Gastroesophageal sphincter (tissue), 4 donors: ENCODE data around the gene GNB1. TPM values are rescaled to one million over a fixed set of nuclear protein-coding genes. Genes with fewer than 3 reads are reported as not detected.

Source experiments
- ATAC-seq: fragments of 150-250 bp; one replicate; pipeline ENCODE4 v1.9.1; 2016; ENCODE audit warnings: mild to moderate bottlenecking, moderate library complexity
- H3K27ac ChIP-seq, 4 donors: fragments of 200-600 bp; sonication (generic) in 3 of 4; 1 replicate in 3 of 4; 2 replicates in 1 of 4; pipeline ENCODE4 v1.5.1; 2016 to 2019
- H3K27me3 ChIP-seq: fragments of 200-600 bp; sonication (generic); one replicate; pipeline ENCODE4 v1.5.1; 2019
- H3K36me3 ChIP-seq, 2 donors: fragments of 200-600 bp; sonication (generic); one replicate each; pipeline ENCODE4 v1.5.1; 2019; ENCODE audit warnings: control low read depth in 1 of 2
- H3K4me1 ChIP-seq, 3 donors: fragments of 200-600 bp; sonication (generic); 1 replicate in 2 of 3; 2 replicates in 1 of 3; pipeline ENCODE4 v1.5.1; 2016 to 2019; ENCODE audit warnings: control low read depth in 2 of 3
- H3K4me3 ChIP-seq, 2 donors: fragments of 200-600 bp; sonication (generic); one replicate each; pipeline ENCODE4 v1.5.1; 2019; ENCODE audit warnings: mild to moderate bottlenecking in 1 of 2, moderate library complexity in 1 of 2
- H3K9me3 ChIP-seq, 3 donors: fragments of 200-600 bp; sonication (generic); one replicate each; pipeline ENCODE4 v1.5.1; 2017 to 2019; ENCODE audit warnings: control low read depth in 2 of 3
- EP300 ChIP-seq: sonication (generic); formaldehyde crosslinking; IDR thresholded peaks from one replicate; pipeline ENCODE4 v1.6.1; 2017; ENCODE audit warnings: antibody characterized with exemption, mild to moderate bottlenecking
- POLR2A ChIP-seq, 2 donors: fragments of 450-650 bp; IDR thresholded peaks; one replicate each; pipeline ENCODE4 v1.6.1; 2017; ENCODE audit warnings: antibody characterized with exemption in 2 of 2, mild to moderate bottlenecking in 2 of 2, moderate library complexity in 1 of 2
- POLR2AphosphoS5 ChIP-seq: sonication (generic); formaldehyde crosslinking; IDR thresholded peaks from one replicate; pipeline ENCODE4 v1.6.1; 2017; ENCODE audit warnings: antibody characterized with exemption
- WGBS, 2 donors: methylation state at CpG; one replicate each; pipeline ENCODE4 v1.1.5; 2018; ENCODE audit warnings: low coverage in 1 of 2; 5-methylcytosine and 5-hydroxymethylcytosine counted together
- total RNA-seq, 4 donors: library from RNA; depleted of rRNA; stranded (reverse); fragments of >200 nt; gene quantifications; one replicate each; pipeline ENCODE4 v1.1.0, GENCODE V29; 2016
- TF ChIP-seq, protein P1 (sequence below), 4 experiments: fragments of 200-600 bp in 2 of 4; fragments of 450-650 bp in 2 of 4; sonication (generic) in 1 of 4; IDR thresholded peaks; one replicate each; pipeline ENCODE4 v1.5.1; 2017 to 2019; ENCODE audit warnings: antibody characterized with exemption in 4 of 4, mild to moderate bottlenecking in 2 of 4, moderate library complexity in 2 of 4

Gene GNB1
- total RNA-seq, 4 donors from 2014 or later = 129 to 175 (median 136) TPM

DNA sequence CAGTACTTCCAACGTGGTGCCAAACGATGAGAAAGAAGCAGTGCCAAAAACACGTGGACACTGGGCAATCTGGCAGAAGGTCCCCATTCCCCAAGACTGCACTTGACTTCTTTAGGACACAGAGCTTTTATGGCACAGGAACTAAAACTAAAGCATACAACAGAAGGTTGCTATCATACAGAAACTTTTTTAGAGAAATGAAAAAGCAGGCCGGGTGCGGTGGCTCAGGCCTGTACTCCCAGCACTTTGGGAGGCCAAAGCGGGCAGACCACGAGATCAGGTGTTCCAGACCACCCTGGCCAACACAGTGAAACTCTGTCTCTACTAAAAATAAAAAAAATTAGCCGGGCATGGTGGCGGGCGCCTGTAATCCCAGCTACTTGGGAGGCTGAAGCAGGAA is 43.0 kb downstream of the GNB1 start:
- no peaks in the 10 kb centered on the region for H3K36me3 ChIP-seq
- no peaks in the 10 kb centered on the region for H3K27me3 ChIP-seq
- no peaks in the 10 kb centered on the region for H3K9me3 ChIP-seq
- H3K27ac ChIP-seq = peak overlapping the region in 2 of 4 donors; percentile 48 to 65
- TF ChIP-seq POLR2A (IDR thresholded peaks at IDR 0.05) = no peak
- TF ChIP-seq EP300 = no peak
- no peak for TF ChIP-seq POLR2AphosphoS5
- TF ChIP-seq, protein P1, sequence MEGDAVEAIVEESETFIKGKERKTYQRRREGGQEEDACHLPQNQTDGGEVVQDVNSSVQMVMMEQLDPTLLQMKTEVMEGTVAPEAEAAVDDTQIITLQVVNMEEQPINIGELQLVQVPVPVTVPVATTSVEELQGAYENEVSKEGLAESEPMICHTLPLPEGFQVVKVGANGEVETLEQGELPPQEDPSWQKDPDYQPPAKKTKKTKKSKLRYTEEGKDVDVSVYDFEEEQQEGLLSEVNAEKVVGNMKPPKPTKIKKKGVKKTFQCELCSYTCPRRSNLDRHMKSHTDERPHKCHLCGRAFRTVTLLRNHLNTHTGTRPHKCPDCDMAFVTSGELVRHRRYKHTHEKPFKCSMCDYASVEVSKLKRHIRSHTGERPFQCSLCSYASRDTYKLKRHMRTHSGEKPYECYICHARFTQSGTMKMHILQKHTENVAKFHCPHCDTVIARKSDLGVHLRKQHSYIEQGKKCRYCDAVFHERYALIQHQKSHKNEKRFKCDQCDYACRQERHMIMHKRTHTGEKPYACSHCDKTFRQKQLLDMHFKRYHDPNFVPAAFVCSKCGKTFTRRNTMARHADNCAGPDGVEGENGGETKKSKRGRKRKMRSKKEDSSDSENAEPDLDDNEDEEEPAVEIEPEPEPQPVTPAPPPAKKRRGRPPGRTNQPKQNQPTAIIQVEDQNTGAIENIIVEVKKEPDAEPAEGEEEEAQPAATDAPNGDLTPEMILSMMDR (IDR thresholded peaks at IDR 0.05) = no peak
- 24 to 25% methylated on average over 3 of the region's 10 CpGs for WGBS, 2 donors
- H3K4me3 ChIP-seq = no peak overlapping the region
- no peak for ATAC-seq
- peaks cover 4 to 68% (median 26%) of the 10 kb centered on the region in 3 donors for H3K4me1 ChIP-seq

DNA sequence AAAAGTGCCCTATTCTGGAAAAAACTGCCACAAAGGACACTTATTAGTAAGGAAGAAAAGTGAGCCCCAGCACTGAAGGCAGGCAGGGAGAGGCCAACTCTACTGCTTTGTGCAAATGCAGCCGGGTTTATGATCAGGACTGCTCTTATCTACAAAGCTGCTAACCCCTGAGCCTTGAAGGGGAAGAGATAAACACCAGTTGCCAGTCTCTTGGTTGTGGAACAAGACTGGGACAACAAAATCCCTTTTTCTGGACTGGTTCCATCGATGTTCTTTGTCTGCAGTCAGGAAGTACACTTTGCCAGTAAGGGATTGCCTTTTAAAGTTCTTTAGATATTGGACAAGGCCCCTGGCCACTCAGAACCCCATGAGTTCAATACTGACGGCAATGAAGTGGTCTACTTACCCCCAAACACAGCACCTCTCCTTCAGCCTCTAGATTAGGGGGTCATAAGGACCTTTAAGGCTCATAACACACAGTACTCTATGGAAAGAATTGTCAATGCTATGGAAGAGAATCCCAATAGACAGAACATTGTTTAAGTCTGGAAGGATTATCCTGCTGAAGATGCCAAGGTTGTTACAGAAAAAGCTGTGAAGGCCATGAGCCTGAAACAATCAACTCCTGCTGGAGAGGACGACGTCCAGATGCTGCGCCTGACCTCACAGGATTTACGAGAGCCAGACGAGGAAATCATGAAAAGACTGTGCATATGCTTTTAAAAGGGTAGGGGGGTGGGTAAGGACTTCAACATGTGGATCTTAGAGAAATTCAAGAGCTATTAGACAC is 43.6 kb downstream of the GNB1 start:
- peaks cover 4 to 68% (median 27%) of the 10 kb centered on the region in 3 donors for H3K4me1 ChIP-seq
- H3K27ac ChIP-seq = peak overlapping the region in 3 of 4 donors; percentile 31 to 65 (median 48)
- H3K27me3 ChIP-seq = no peaks in the 10 kb centered on the region
- no peak overlapping the region for H3K4me3 ChIP-seq
- no peak for TF ChIP-seq POLR2A (IDR thresholded peaks at IDR 0.05)
- TF ChIP-seq, protein P1 (IDR thresholded peaks at IDR 0.05) = no peak
- TF ChIP-seq EP300 = no peak
- TF ChIP-seq POLR2AphosphoS5 = no peak
- 23 to 39% methylated on average over 4 to 8 of the region's 8 CpGs for WGBS, 2 donors
- no peaks in the 10 kb centered on the region for H3K36me3 ChIP-seq
- no peaks in the 10 kb centered on the region for H3K9me3 ChIP-seq
- no peak for ATAC-seq

DNA sequence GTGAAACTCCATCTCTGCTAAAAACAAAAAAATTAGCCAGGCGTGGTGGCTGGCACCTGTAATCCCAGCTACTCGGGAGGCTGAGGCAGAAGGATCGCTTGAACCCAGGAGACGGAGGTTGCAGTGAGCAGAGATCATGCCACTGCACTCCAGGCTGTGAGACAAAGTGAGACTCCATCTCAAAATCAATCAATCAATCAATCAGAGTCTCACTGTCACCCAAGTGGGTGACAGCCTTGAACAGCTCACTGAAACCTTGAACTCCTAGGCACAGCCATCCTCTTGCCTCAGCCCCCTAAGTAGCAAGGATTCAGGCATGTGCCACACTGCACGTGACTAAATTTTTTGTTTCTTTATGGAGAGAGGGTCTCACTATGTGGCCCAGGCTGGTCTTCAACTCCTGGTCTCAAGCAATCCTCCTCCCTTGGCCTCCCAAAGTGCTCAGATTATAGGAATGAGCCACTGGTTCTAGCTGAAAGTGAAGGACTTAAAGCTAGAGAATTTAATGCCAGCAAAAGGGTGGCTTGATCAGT is 44.4 kb downstream of the GNB1 start:
- Histone ChIP-seq H3K4me1 (peaks cover 4 to 76% (median 36%) of the 10 kb centered on the region in 3 donors), H3K36me3 (no peaks in the 10 kb centered on the region), H3K27ac (peak overlapping the region in 2 of 4 donors; percentile 31 to 65), H3K27me3 (no peaks in the 10 kb centered on the region), H3K9me3 (no peaks in the 10 kb centered on the region), H3K4me3 (no peak overlapping the region)
- 93 to 95% methylated on average over 3 to 4 of the region's 5 CpGs for WGBS, 2 donors
- no peak for TF ChIP-seq POLR2A (IDR thresholded peaks at IDR 0.05)
- TF ChIP-seq, protein P1 (IDR thresholded peaks at IDR 0.05) = no peak
- no peak for TF ChIP-seq POLR2AphosphoS5
- ATAC-seq = no peak

DNA sequence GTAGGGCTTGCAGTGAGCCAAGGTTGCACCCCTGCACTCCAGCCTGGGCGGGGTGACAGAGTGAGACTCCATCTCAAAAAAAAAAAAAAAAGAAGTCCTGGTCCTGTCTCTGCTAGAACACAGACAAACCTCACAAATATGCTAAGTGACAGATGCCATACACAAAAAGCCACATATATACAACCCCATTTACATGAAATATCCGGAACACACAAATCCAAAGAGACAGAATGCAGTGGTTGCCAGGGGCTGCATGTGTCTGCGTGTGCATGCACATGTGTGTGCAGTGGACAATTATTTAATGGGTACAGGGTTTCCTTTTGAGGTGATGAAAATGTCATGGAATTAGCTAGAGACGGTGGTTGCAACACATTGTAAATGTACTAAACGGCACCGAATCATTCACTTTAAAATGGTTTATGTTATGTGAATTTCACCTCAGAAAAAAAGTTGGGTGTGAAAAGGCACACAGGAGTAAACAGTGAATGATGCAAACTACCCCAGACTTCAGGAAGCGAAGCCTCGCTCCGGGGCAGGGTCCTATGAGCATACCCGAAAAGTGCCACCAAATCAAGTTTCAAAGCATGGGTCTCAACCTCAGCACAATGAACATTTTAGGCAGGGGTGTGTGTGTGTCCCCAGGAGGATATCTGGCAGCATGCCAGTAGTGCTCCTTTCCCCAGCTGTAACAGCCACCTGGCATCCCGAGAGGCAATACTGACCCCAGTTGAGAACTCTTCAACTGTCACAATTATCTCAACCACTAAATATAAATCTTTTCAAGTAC is 48.3 kb downstream of the GNB1 start:
- H3K4me1 ChIP-seq = peaks cover 4 to 82% (median 48%) of the 10 kb centered on the region in 3 donors
- TF ChIP-seq POLR2A (IDR thresholded peaks at IDR 0.05) (no peak), EP300 (no peak)
- TF ChIP-seq, protein P1 (IDR thresholded peaks at IDR 0.05) = no peak
- peaks cover 0 to 1% of the 10 kb centered on the region in 2 donors for H3K36me3 ChIP-seq
- ATAC-seq = no peak
- no peaks in the 10 kb centered on the region for H3K27me3 ChIP-seq
- WGBS, 2 donors = 68% methylated on average over 7 to 11 of the region's 11 CpGs
- peak overlapping the region in 1 of 4 donors; percentile 7 for H3K27ac ChIP-seq
- no peak overlapping the region for H3K4me3 ChIP-seq
- H3K9me3 ChIP-seq = no peaks in the 10 kb centered on the region
